HepG2 (cell line): ENCODE data around the gene ENTHD1. TPM values are rescaled to one million over a fixed set of nuclear protein-coding genes. Genes with fewer than 3 reads are reported as not detected.

Experiments used
- ARID5B ChIP-seq: IDR thresholded peaks from 2 replicates; pipeline ENCODE4 v1.4.0; 2020; ENCODE audit warnings: mild to moderate bottlenecking, missing genetic modification reagents
- BRD4 ChIP-seq: sonication (generic); formaldehyde crosslinking; IDR thresholded peaks from 2 replicates; pipeline ENCODE4 v1.4.0; 2020; ENCODE audit warnings: missing genetic modification reagents
- SKI ChIP-seq: fragments of 450-650 bp; IDR thresholded peaks from one replicate; pipeline ENCODE4 v1.6.1; 2018; ENCODE audit warnings: mild to moderate bottlenecking; ENCODE audit not compliant: partially characterized antibody
- SOX13 ChIP-seq, 3 experiments: fragments of 450-650 bp in 1 of 3; sonication (generic) in 1 of 3; formaldehyde crosslinking in 1 of 3; IDR thresholded peaks in 2 of 3; conservative IDR thresholded peaks in 1 of 3; 2 replicates each; pipeline versions ENCODE4 v1.5.0 to v1.6.1; 2016 to 2020; ENCODE audit warnings: antibody characterized with exemption in 1 of 3, mild to moderate bottlenecking in 1 of 3, missing compliant biosample characterization in 1 of 3, missing genetic modification reagents in 1 of 3, moderate library complexity in 1 of 3
- ZNF777 ChIP-seq: sonication (generic); formaldehyde crosslinking; IDR thresholded peaks from 2 replicates; pipeline ENCODE4 v1.4.0; 2020; ENCODE audit warnings: missing genetic modification reagents
- polyA plus RNA-seq, 8 experiments: library from polyadenylated mRNA; depleted of rRNA in 3 of 8; stranded (reverse) in 7 of 8; unstranded in 1 of 8; fragments of >200 nt; fragmentation: Illumina TruSeq in 4 of 8; extraction: Trizol in 4 of 8; gene quantifications; 2 replicates each; pipeline versions ENCODE4 v1.2.1 to v1.2.3, GENCODE V29; 2011 to 2016; ENCODE audit warnings: low read depth in 4 of 8, missing spikeins in 1 of 8, mixed read lengths in 1 of 8; ENCODE audit not compliant: insufficient read depth in 1 of 8
- total RNA-seq, 5 experiments: library from RNA; depleted of rRNA; stranded (reverse); fragments of >200 nt; fragmentation: Illumina TruSeq; extraction: Trizol; gene quantifications; 2 replicates each; pipeline ENCODE4 v1.2.3, GENCODE V29; 2016; ENCODE audit warnings: low read depth in 1 of 5
- TF ChIP-seq, protein P1 (sequence below): sonication (generic); formaldehyde crosslinking; IDR thresholded peaks from 2 replicates; pipeline ENCODE4 v1.4.0; 2020; ENCODE audit warnings: missing genetic modification reagents, mild to moderate bottlenecking, borderline replicate concordance
- TF ChIP-seq, protein P2 (sequence below): sonication (generic); formaldehyde crosslinking; IDR thresholded peaks from 2 replicates; pipeline ENCODE4 v1.8.1; 2023; ENCODE audit warnings: mild to moderate bottlenecking, inconsistent platforms, moderate library complexity, missing genetic modification reagents, borderline replicate concordance
- TF ChIP-seq, protein P3 (sequence below): sonication (generic); formaldehyde crosslinking; IDR thresholded peaks from 2 replicates; pipeline ENCODE4 v1.5.0; 2020; ENCODE audit warnings: missing genetic modification reagents

Gene ENTHD1
- total and polyA plus RNA-seq, 2 of the 13 experiments (the other 11 are each of a cell fraction or from before 2014, with no cell fraction given) = not detected

GRCh38 chr22:39941601-39942000 is 48.0 kb upstream of the ENTHD1 start (continued):
- no peak for TF ChIP-seq ZNF777 (CRISPR knock-in tag)
- TF ChIP-seq, protein P1, sequence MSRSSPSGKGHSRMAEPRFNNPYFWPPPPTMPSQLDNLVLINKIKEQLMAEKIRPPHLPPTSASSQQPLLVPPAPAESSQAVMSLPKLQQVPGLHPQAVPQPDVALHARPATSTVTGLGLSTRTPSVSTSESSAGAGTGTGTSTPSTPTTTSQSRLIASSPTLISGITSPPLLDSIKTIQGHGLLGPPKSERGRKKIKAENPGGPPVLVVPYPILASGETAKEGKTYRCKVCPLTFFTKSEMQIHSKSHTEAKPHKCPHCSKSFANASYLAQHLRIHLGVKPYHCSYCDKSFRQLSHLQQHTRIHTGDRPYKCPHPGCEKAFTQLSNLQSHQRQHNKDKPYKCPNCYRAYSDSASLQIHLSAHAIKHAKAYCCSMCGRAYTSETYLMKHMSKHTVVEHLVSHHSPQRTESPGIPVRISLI (CRISPR knock-in tag) = peak; percentile 27; the same call in 1 of the 2 replicates
- no peak for TF ChIP-seq BRD4 (CRISPR knock-in tag)
- TF ChIP-seq ARID5B (CRISPR knock-in tag) = peak; percentile 38
- TF ChIP-seq SOX13 (IDR thresholded peaks at IDR 0.05) = no peak
- peak in 1 of 2 experiments; percentile 69; a peak in 2 of 4 replicates for TF ChIP-seq SOX13 (CRISPR knock-in tag; conservative IDR thresholded peaks at IDR 0.05 in 1 of 2, IDR thresholded peaks at IDR 0.05 in 1 of 2)
- TF ChIP-seq, protein P2, sequence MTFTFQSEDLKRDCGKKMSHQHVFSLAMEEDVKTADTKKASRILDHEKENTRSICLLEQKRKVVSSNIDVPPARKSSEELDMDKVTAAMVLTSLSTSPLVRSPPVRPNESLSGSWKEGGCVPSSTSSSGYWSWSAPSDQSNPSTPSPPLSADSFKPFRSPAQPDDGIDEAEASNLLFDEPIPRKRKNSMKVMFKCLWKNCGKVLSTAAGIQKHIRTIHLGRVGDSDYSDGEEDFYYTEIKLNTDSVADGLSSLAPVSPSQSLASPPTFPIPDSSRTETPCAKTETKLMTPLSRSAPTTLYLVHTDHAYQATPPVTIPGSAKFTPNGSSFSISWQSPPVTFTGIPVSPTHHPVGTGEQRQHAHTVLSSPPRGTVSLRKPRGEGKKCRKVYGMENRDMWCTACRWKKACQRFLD = no peak
- TF ChIP-seq, protein P3, sequence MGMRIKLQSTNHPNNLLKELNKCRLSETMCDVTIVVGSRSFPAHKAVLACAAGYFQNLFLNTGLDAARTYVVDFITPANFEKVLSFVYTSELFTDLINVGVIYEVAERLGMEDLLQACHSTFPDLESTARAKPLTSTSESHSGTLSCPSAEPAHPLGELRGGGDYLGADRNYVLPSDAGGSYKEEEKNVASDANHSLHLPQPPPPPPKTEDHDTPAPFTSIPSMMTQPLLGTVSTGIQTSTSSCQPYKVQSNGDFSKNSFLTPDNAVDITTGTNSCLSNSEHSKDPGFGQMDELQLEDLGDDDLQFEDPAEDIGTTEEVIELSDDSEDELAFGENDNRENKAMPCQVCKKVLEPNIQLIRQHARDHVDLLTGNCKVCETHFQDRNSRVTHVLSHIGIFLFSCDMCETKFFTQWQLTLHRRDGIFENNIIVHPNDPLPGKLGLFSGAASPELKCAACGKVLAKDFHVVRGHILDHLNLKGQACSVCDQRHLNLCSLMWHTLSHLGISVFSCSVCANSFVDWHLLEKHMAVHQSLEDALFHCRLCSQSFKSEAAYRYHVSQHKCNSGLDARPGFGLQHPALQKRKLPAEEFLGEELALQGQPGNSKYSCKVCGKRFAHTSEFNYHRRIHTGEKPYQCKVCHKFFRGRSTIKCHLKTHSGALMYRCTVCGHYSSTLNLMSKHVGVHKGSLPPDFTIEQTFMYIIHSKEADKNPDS (CRISPR knock-in tag) = no peak
- no peak for TF ChIP-seq SKI
